ENCODE results near the gene PPTC7. TPM values are rescaled to one million over a fixed set of nuclear protein-coding genes. Genes with fewer than 3 reads are reported as not detected.

PPTC7 gene
- total RNA-seq, 2 experiments from 2014 or later: 53.8 to 54.8 TPM

GRCh38 chr12:110543252-110543959 lies 39.7 kb downstream of the PPTC7 start:
- intact Hi-C loops (cut with DNase I, micrococcal nuclease): no loop called here
- peaks cover 76% of the 10 kb centered on the region for H3K36me3 Mint-ChIP-seq (ENCODE audit: low read depth)
- no peak overlapping the region for H3K4me3 Mint-ChIP-seq

GRCh38 chr12:110540048-110540447 lies 43.1 kb downstream of the PPTC7 start:
- Histone ChIP-seq H3K36me3 (ENCODE audit: insufficient read depth, low read length) (peaks cover 78% of the 10 kb centered on the region), H3K27ac (ENCODE audit: low read depth in 1 of 2, low read length in 2 of 2) (no peak overlapping the region), H3K4me3 (ENCODE audit: low read length) (no peak overlapping the region), H3K4me1 (ENCODE audit: insufficient read depth, low read length) (peaks cover 4% of the 10 kb centered on the region), H3K27me3 (ENCODE audit: control insufficient read depth in 1 of 2, insufficient read depth in 2 of 2, low read length in 2 of 2) (no peaks in the 10 kb centered on the region), H3K9me3 (ENCODE audit: control insufficient read depth in 1 of 2, insufficient read depth in 1 of 2, low read length in 2 of 2) (no peaks in the 10 kb centered on the region)
- TF ChIP-seq CTCF (IDR thresholded peaks at IDR 0.05): no peak
- ChIA-PET CTCF (interaction anchor here (0.9 to 1.0 kb wide), 2 partner anchors 71 to 90 kb away, joined by 3 to 5 read pairs; partner anchors contain the start of genes ARPC3 and FAM216A), POLR2A (interaction anchor here (0.8 to 0.9 kb wide), 2 partner anchors 30 to 41 kb away, joined by 3 read pairs; no protein-coding TSS in a partner anchor)
- Mint-ChIP-seq H3K9me3 (no peaks in the 10 kb centered on the region), H3K27ac (no peak overlapping the region), H3K27me3 (no peaks in the 10 kb centered on the region), H3K4me1 (ENCODE audit: low read depth) (peaks cover 8% of the 10 kb centered on the region), H3K36me3 (ENCODE audit: low read depth) (peaks cover 79% of the 10 kb centered on the region), H3K4me3 (no peak overlapping the region)
- ATAC-seq (ENCODE audit: poor library complexity) (no peak), DNase-seq (no peak)
- intact Hi-C loops (cut with DNase I, micrococcal nuclease): no loop called here

More at GRCh38 chr12:110543252-110543959, 39.7 kb downstream of the PPTC7 start:
- no peaks in the 10 kb centered on the region for H3K27me3 Mint-ChIP-seq
- peak overlapping the region; percentile 62 for H3K27ac Mint-ChIP-seq
- Histone ChIP-seq H3K27ac (ENCODE audit: low read depth in 1 of 2, low read length in 2 of 2) (no peak overlapping the region), H3K4me3 (ENCODE audit: low read length) (no peak overlapping the region), H3K9me3 (ENCODE audit: control insufficient read depth in 1 of 2, insufficient read depth in 1 of 2, low read length in 2 of 2) (no peaks in the 10 kb centered on the region), H3K36me3 (ENCODE audit: insufficient read depth, low read length) (peaks cover 71% of the 10 kb centered on the region), H3K4me1 (ENCODE audit: insufficient read depth, low read length) (peaks cover 4% of the 10 kb centered on the region), H3K27me3 (ENCODE audit: control insufficient read depth in 1 of 2, insufficient read depth in 2 of 2, low read length in 2 of 2) (no peaks in the 10 kb centered on the region)
- no peak for TF ChIP-seq CTCF (IDR thresholded peaks at IDR 0.05)
- H3K4me1 Mint-ChIP-seq (ENCODE audit: low read depth): peaks cover 27% of the 10 kb centered on the region
- DNase-seq (no peak), ATAC-seq (ENCODE audit: poor library complexity) (no peak)
- CTCF ChIA-PET: interaction anchor here (1.2 to 1.4 kb wide), 2 partner anchors 9 to 57 kb away, joined by 3 to 4 read pairs; no protein-coding TSS in a partner anchor
- POLR2A ChIA-PET: interaction anchor here (3.2 kb wide), 1 partner anchor 75 kb away, joined by 9 read pairs; the partner anchor contains the start of genes FAM216A and GPN3
- H3K9me3 Mint-ChIP-seq: no peaks in the 10 kb centered on the region

- peaks cover 4% of the 10 kb centered on the region for H3K4me1 ChIP-seq (ENCODE audit: insufficient read depth, low read length)
- no peak for TF ChIP-seq CTCF (IDR thresholded peaks at IDR 0.05)
- H3K27me3 ChIP-seq (ENCODE audit: control insufficient read depth in 1 of 2, insufficient read depth in 2 of 2, low read length in 2 of 2): no peaks in the 10 kb centered on the region
- intact Hi-C loops (cut with DNase I, micrococcal nuclease): no loop called here
- H3K27ac ChIP-seq (ENCODE audit: low read depth in 1 of 2, low read length in 2 of 2): no peak overlapping the region
- DNase-seq: no peak
- Mint-ChIP-seq H3K9me3 (no peaks in the 10 kb centered on the region), H3K36me3 (ENCODE audit: low read depth) (peaks cover 85% of the 10 kb centered on the region), H3K4me3 (no peak overlapping the region), H3K27ac (no peak overlapping the region), H3K27me3 (no peaks in the 10 kb centered on the region), H3K4me1 (ENCODE audit: low read depth) (peaks cover 8% of the 10 kb centered on the region)
- H3K9me3 ChIP-seq (ENCODE audit: control insufficient read depth in 1 of 2, insufficient read depth in 1 of 2, low read length in 2 of 2): no peaks in the 10 kb centered on the region
- H3K36me3 ChIP-seq (ENCODE audit: insufficient read depth, low read length): peaks cover 80% of the 10 kb centered on the region
- H3K4me3 ChIP-seq (ENCODE audit: low read length): no peak overlapping the region
- ChIA-PET CTCF (interaction anchor here (0.9 to 1.0 kb wide), 2 partner anchors 70 to 89 kb away, joined by 3 to 5 read pairs; partner anchors contain the start of genes ARPC3 and FAM216A), POLR2A (interaction anchor here (0.9 kb wide), 1 partner anchor 42 kb away, joined by 3 read pairs; no protein-coding TSS in a partner anchor)
- ATAC-seq (ENCODE audit: poor library complexity): no peak
These were observed 44.1 kb downstream of the PPTC7 start for GRCh38 chr12:110538869-110539622.

Measured in CD4-positive, alpha-beta T cell (primary cell).